ENCODE measurements around the gene ARFGAP2. TPM values are rescaled to one million over a fixed set of nuclear protein-coding genes. Genes with fewer than 3 reads are reported as not detected.

Gene ARFGAP2
- total and polyA plus RNA-seq, 2 donors (not counting 3 experiments of a cell fraction or from before 2014, with no cell fraction given) = 78.9 to 108 TPM

- intact Hi-C loops (cut with micrococcal nuclease) (no loop called here), dilution Hi-C loops (cut with MboI; ENCODE audit: extremely low pct_ligation_motif_present, low sequenced_read_pairs) (no loop called here)
- Histone ChIP-seq H3K9me1 (replicated peaks; ENCODE audit: control insufficient read depth, extremely low read depth, insufficient read depth, low read length) (no peaks in the 10 kb centered on the region), H3K36me3 (ENCODE audit: control insufficient read depth in 2 of 2, extremely low read depth in 1 of 2, insufficient read depth in 2 of 2, low read length in 2 of 2) (no peaks in the 10 kb centered on the region), H3K4me3 (replicated peaks in 1 of 3; ENCODE audit: insufficient read depth in 1 of 3, low read depth in 1 of 3, low read length in 3 of 3) (no peak overlapping the region), H4K20me1 (replicated peaks; ENCODE audit: control insufficient read depth, extremely low read depth, insufficient read depth, low read length) (no peaks in the 10 kb centered on the region), H3K27ac (ENCODE audit: insufficient read depth, low read depth, low read length) (no peak overlapping the region), H2AFZ (ENCODE audit: low read depth, low read length) (no peak overlapping the region), H3K79me2 (ENCODE audit: control insufficient read depth, insufficient read depth, low read length) (no peaks in the 10 kb centered on the region), H3K4me2 (ENCODE audit: insufficient read depth, low read length) (no peak overlapping the region), H3K4me1 (ENCODE audit: control insufficient read depth, extremely low read depth, insufficient read depth, low read length) (peaks cover 16% of the 10 kb centered on the region), H3K9ac (replicated peaks; ENCODE audit: extremely low read depth, insufficient read depth, low read length) (no peak overlapping the region), H3K27me3 (ENCODE audit: control insufficient read depth in 2 of 2, insufficient read depth in 2 of 2, low read length in 2 of 2) (peaks cover 0 to 3% of the 10 kb centered on the region in 2 experiments), H3K9me3 (replicated peaks; ENCODE audit: control insufficient read depth, insufficient read depth, low read length) (no peaks in the 10 kb centered on the region)
- CTCF ChIA-PET = interaction anchor here (1.0 to 1.5 kb wide), 2 partner anchors 10 to 70 kb away, joined by 3 to 4 read pairs; no protein-coding TSS in a partner anchor
- DNase-seq (ENCODE audit: low read depth, low spot score) (no peak), FAIRE-seq (peak; percentile 61)
- no TSS peak for BruUV-seq (replicated peaks)
- TF ChIP-seq MAX (IDR thresholded peaks at IDR 0.05; ENCODE audit: insufficient read depth, insufficient read length) (no peak), POLR2AphosphoS5 (IDR thresholded peaks at IDR 0.05; ENCODE audit: insufficient read depth, low read depth, low read length) (no peak), CTCF (IDR thresholded peaks at IDR 0.05; ENCODE audit: extremely low read depth in 1 of 2, insufficient read depth in 1 of 2, low read depth in 1 of 2, low read length in 2 of 2) (no peak), POLR2A (IDR thresholded peaks at IDR 0.05; ENCODE audit: low read depth, low read length) (no peak), MYC (IDR thresholded peaks at IDR 0.05; ENCODE audit: low read depth, low read length) (no peak), EZH2 (IDR thresholded peaks at IDR 0.05; ENCODE audit: borderline replicate concordance, low read depth, low read length, severe bottlenecking) (no peak), JUN (IDR thresholded peaks at IDR 0.05; ENCODE audit: borderline replicate concordance, insufficient read depth, insufficient read length, low read depth) (no peak), GATA2 (IDR thresholded peaks at IDR 0.05; ENCODE audit: insufficient read depth, insufficient read length, low read depth, low read length) (no peak), FOS (IDR thresholded peaks at IDR 0.05; ENCODE audit: borderline replicate concordance, insufficient read depth, low read length) (no peak)
- POLR2A ChIA-PET = no interaction called here
Observed at GRCh38 chr11:47189100-47189834, 12.6 kb upstream of the ARFGAP2 start.
